ENCODE data around the gene RPL22L1.
"Not testable (repeated sequence)": the region's sequence is repeated elsewhere in the genome, so short reads cannot be mapped to it uniquely, and the experiment has no call there.

RPL22L1 gene

DNA sequence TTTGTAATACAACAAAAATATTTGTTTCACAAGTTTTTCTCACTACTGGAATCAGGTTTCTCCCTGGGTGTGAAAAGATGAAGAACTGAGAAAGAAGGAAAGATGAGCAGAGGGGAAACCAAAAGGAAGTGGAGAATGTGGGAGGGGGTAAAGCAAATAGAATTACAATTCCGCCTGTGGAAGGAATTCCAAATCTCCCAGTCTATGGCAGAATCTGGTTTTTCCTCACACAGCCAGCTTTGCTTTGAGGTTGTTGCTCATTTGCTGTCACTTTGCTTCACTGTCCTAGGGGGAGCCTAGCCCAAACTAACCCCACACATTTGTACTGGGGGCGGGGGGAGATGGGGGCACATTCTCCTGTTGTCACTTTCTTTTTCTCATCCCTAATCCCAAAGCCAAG is 43.9 kb downstream of the RPL22L1 start:
- DNase-seq = no peak

DNA sequence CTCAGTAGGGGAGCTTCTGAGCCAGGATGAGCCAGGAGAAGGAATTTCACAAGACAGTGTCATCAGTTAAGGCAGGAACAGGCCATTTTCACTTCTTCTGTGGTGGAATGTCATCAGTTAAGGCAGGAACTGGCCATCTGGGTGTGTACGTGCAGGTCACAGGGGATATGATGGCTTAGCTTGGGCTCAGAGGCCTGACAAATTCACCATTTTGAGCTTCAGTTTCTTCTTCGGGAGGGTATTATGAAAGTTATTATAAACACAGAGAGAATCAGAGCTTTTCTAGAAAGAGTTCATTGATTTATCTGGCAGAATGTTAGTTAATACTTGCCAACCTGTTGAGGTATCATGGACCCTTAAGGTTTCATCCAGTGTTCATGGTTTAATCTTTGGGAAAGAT is 46.4 kb downstream of the RPL22L1 start:
- DNase-seq = not testable (repeated sequence)

DNA sequence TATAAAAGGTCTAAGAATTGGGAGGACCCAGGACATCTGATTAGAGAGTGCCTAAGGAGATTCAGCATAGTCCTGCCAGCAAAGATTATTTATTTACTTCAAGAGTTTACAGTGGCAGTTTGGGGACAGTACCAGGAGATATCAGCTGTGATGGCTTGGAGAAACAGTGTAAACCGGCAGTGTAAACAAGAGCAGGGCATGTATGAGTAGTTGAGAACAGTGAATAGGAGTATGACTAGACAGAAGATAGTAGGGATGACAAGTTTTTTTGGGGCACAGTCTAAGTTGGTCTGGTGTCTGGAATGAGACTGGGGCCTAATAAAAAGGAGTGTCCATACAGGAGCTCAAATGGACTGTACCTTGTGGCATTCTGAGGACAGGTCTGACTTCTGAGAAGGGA is 51.7 kb downstream of the RPL22L1 start:
- not testable (repeated sequence) for DNase-seq

DNA sequence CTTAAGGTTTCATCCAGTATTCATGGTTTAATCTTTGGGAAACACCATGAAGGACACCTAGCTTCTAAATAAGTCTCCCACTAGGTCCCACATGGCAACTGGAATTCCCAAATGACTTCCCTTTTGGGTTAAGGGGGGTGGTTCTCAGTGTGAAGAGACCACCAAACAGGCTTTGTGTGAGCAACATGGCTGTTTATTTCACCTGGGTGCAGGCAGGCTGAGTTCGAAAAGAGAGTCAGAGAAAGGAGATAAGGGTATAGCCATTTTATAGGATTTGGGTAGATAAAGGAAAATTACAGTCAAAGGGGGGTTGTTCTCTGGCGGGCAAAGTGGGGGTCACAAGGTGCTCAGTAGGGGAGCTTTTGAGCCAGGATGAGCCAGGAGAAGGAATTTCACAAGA is 52.5 kb downstream of the RPL22L1 start:
- DNase-seq = not testable (repeated sequence)

DNA sequence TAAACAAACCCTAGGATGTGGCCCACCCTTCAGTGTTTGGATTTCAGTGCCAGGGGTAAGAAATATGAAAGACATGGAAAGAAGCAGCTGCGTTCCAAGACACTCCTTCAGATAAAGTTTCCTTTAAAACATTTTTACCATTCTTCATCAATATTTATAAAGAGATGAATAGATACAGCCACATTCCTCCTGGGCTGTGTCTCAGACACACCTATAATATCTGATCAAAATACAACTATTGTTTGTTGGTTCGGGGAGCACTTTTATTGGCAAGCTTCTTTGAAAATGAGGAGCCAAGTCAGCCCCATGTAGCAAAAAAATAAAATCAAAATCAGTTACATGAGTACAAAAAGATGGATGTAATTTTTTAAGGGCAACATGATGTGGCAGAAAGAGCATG is 53.2 kb downstream of the RPL22L1 start:
- no peak for DNase-seq

DNA sequence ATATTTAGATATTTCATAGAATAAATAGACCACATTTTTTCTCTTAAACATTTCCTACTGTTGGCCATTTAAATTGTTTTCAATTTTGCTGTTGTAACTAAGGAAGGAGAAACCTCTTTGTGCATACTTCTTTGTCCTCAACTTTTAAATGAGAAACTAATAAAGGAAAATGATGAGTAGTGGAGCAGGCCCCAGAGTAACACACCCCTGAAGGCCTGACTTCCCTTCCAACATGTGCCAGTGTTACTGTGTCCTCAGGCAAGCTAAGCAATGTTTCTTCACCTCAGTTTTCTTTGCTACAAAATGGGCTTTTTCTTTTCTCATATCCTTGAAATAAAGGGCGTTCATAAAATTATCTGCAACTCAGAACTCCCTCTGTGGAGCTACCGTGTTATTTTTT is 53.7 kb downstream of the RPL22L1 start:
- no peak for DNase-seq

DNA sequence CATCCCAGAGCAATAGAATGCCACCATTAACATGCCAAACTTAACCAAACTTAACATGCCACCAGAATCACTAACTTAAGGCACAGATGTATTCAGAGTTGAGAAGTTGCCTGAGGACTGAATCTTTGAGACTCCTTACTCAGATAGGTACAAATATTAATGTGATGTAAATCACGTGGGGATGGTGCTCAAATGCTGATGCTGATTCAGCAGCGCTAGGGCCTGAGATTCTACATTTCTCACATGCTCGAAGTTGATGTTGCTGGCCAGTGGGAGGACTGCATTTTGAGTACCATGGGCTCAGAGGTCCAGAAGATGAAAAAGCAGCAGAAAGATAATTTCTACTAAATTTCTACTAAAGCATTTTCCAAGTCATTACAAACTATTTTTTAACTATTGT is 54.1 kb downstream of the RPL22L1 start:
- no peak for DNase-seq

DNA sequence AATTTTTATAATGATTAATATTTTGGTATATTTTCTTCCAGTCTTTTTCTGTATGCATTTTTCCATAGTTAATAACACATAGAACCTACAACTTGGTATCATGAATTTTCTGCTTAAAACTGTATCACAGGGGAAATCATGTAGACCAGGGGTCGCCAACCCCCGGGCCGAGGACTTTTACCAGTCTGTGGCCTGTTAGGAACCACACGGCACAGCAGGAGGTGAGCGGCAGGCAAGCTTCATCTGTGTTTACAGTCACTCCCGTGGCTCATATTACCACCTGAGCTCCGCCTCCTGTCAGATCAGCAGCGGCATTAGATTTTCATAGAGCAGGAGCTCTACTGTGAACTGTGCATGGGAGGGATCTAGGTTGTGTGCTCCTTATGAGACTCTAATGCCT is 54.7 kb downstream of the RPL22L1 start:
- no peak for DNase-seq
